Uterus (tissue), 2 donors: ENCODE data around the gene HNRNPU.

Experiments used
- CTCF ChIP-seq, 4 experiments: fragments of 200-600 bp in 2 of 4; fragments of 450-650 bp in 2 of 4; sonication (generic) in 2 of 4; IDR thresholded peaks; one replicate each; pipeline ENCODE4 v1.5.1; 2016 to 2019; ENCODE audit warnings: antibody characterized with exemption in 4 of 4, mild to moderate bottlenecking in 2 of 4, moderate library complexity in 1 of 4
- POLR2A ChIP-seq, 2 donors: fragments of 450-650 bp; IDR thresholded peaks; one replicate each; pipeline ENCODE4 v1.6.1; 2016; ENCODE audit warnings: antibody characterized with exemption in 2 of 2, mild to moderate bottlenecking in 1 of 2, moderate library complexity in 1 of 2

GRCh38 chr1:244841273-244841927, 22.9 kb downstream of the HNRNPU start:
- no peak for TF ChIP-seq POLR2A (IDR thresholded peaks at IDR 0.05)
- TF ChIP-seq CTCF (IDR thresholded peaks at IDR 0.05), result no peak
